K562 (cell line): ENCODE measurements around the gene SSTR1. TPM values are rescaled to one million over a fixed set of nuclear protein-coding genes. Genes with fewer than 3 reads are reported as not detected.

Experiments
- ATAC-seq: fragments of 200-7000 bp; cut with Tn5 transposase; 3 replicates; pipeline ENCODE4 v1.9.1; 2020; ENCODE audit warnings: moderate library complexity
- BruUV-seq: library from RNA; stranded (reverse); fragments of 400-500 nt; replicated peaks from 2 replicates; lab custom pipeline; 2021; lab: Mats Ljungman, UMichigan
- CTCF ChIA-PET: fragments of 300-600 bp; formaldehyde crosslinking; extraction: SDS; loops from one replicate; lab custom pipeline; 2021; ENCODE audit warnings: low intra/inter-chr PET ratio; lab: Yijun Ruan, JAX
- POLR2A ChIA-PET: fragments of 300-600, 350-650 bp; sonication (Branson Sonifier 250); formaldehyde crosslinking; extraction: SDS; loops from one replicate; lab custom pipeline; 2021; ENCODE audit warnings: antibody characterized with exemption, inconsistent platforms; lab: Yijun Ruan, JAX
- DNase-seq, 4 experiments: peaks; one replicate each; pipeline versions ENCODE4 v3.0.0 to v3.0.0-alpha.2; 2011 to 2018; ENCODE audit warnings: low spot score in 3 of 4, mixed read lengths in 3 of 4; ENCODE audit errors: extremely low read depth in 1 of 4
- FAIRE-seq: peaks from 2 replicates; lab custom pipeline; 2011; peaks lifted over from hg19 to GRCh38; lab: Jason Lieb, UNC
- H2AFZ ChIP-seq: 2 replicates; pipeline ENCODE4 v1.6.0; 2011; ENCODE audit warnings: low read depth, low read length, control low read depth, inconsistent platforms
- H3K27ac ChIP-seq: fragments of 200-600 bp; 3 replicates; pipeline ENCODE4 v1.8.0; 2011; ENCODE audit warnings: low read depth, mild to moderate bottlenecking, control low read depth, inconsistent platforms, low read length, moderate library complexity, mixed read lengths; ENCODE audit errors: extremely low read depth
- H3K27me3 ChIP-seq, 2 experiments: fragments of 300-600 bp in 1 of 2; 2 replicates in 1 of 2; 3 replicates in 1 of 2; pipeline versions ENCODE4 v1.6.0 to v1.8.0; 2011; ENCODE audit warnings: inconsistent platforms in 2 of 2, low read length in 2 of 2, mild to moderate bottlenecking in 1 of 2, mixed read lengths in 1 of 2, moderate library complexity in 1 of 2; ENCODE audit not compliant: control insufficient read depth in 2 of 2, insufficient read depth in 2 of 2
- H3K36me3 ChIP-seq: fragments of 300-600 bp; 3 replicates; pipeline ENCODE4 v1.8.0; 2011; ENCODE audit warnings: mild to moderate bottlenecking, low read length, inconsistent platforms; ENCODE audit not compliant: control insufficient read depth, insufficient read depth
- H3K4me1 ChIP-seq, 2 experiments: fragments of 200-600 bp in 1 of 2; replicated peaks in 1 of 2; 2 replicates in 1 of 2; 3 replicates in 1 of 2; pipeline versions ENCODE4 v1.5.1 to v1.8.0; 2011; ENCODE audit warnings: inconsistent platforms in 2 of 2, low read length in 2 of 2, mild to moderate bottlenecking in 1 of 2, mixed read lengths in 1 of 2, moderate library complexity in 1 of 2; ENCODE audit not compliant: control insufficient read depth in 2 of 2, insufficient read depth in 2 of 2
- H3K4me2 ChIP-seq: 2 replicates; pipeline ENCODE4 v1.6.1; 2011; ENCODE audit warnings: low read length, control low read depth, inconsistent platforms, mixed read lengths; ENCODE audit not compliant: insufficient read depth
- H3K4me3 ChIP-seq: fragments of 200-600 bp; sonication (generic), shearing (Covaris generic); 2 replicates; pipeline ENCODE4 v1.5.1; 2016; ENCODE audit warnings: control low read depth, inconsistent platforms
- H3K79me2 ChIP-seq: fragments of 200-600 bp; 3 replicates; pipeline ENCODE4 v1.8.0; 2011; ENCODE audit warnings: low read length, inconsistent platforms; ENCODE audit not compliant: control insufficient read depth, insufficient read depth
- H3K9ac ChIP-seq, 2 experiments: 2 replicates each; pipeline versions ENCODE4 v1.6.0 to v1.6.1; 2011; ENCODE audit warnings: low read depth in 2 of 2, low read length in 2 of 2, control low read depth in 1 of 2, inconsistent platforms in 1 of 2, mild to moderate bottlenecking in 1 of 2, mixed read lengths in 1 of 2; ENCODE audit not compliant: insufficient read depth in 1 of 2
- H3K9me1 ChIP-seq: one replicate; pipeline ENCODE4 v1.6.0; 2011; ENCODE audit warnings: inconsistent platforms, mild to moderate bottlenecking, low read length, moderate library complexity; ENCODE audit not compliant: control insufficient read depth, insufficient read depth
- H3K9me3 ChIP-seq: replicated peaks from 2 replicates; pipeline ENCODE4 v1.5.1; 2011; ENCODE audit warnings: low read depth, low read length, inconsistent platforms; ENCODE audit not compliant: control insufficient read depth, insufficient read depth
- H4K20me1 ChIP-seq: replicated peaks from 2 replicates; pipeline ENCODE4 v1.6.1; 2011; ENCODE audit warnings: low read length, inconsistent platforms, mixed read lengths; ENCODE audit not compliant: control insufficient read depth, insufficient read depth
- CAMTA2 ChIP-seq: fragments of 250-450 bp; sonication (Bioruptor Pico); conservative IDR thresholded peaks from 2 replicates; pipeline ENCODE4 v1.5.1; 2022
- CEBPB ChIP-seq: fragments of 450-650 bp; IDR thresholded peaks from 2 replicates; pipeline ENCODE4 v1.6.1; 2016; ENCODE audit warnings: missing genetic modification characterization, missing compliant biosample characterization
- ETV5 ChIP-seq: sonication (generic); formaldehyde crosslinking; IDR thresholded peaks from 2 replicates; pipeline ENCODE4 v1.4.0; 2020; ENCODE audit warnings: low read depth, mild to moderate bottlenecking, missing genetic modification reagents
- GTF2F1 ChIP-seq: IDR thresholded peaks from 2 replicates; pipeline ENCODE4 v1.6.1; 2011; ENCODE audit warnings: low read depth, low read length, improper control_type of control experiment
- HEY1 ChIP-seq: fragments of 250-450 bp; sonication (Bioruptor Pico); IDR thresholded peaks from 2 replicates; pipeline ENCODE4 v1.5.0; 2020; ENCODE audit warnings: mild to moderate bottlenecking, moderate library complexity, borderline replicate concordance
- HNRNPK ChIP-seq: fragments of 200-400 bp; formaldehyde crosslinking; IDR thresholded peaks from one replicate; pipeline ENCODE4 v1.6.1; 2018; ENCODE audit warnings: mild to moderate bottlenecking, low read depth, low read length; ENCODE audit not compliant: poor library complexity, severe bottlenecking
- KDM2B ChIP-seq: fragments of 250-450 bp; sonication (Bioruptor Pico); IDR thresholded peaks from 2 replicates; pipeline ENCODE4 v1.8.0; 2021; ENCODE audit warnings: mild to moderate bottlenecking, moderate library complexity
- SREBF2 ChIP-seq: sonication (generic); formaldehyde crosslinking; IDR thresholded peaks from 2 replicates; pipeline ENCODE4 v1.4.0; 2020; ENCODE audit warnings: mild to moderate bottlenecking, missing genetic modification reagents
- TAF15 ChIP-seq: fragments of 200-400 bp; formaldehyde crosslinking; IDR thresholded peaks from 2 replicates; pipeline ENCODE4 v1.6.1; 2017; ENCODE audit warnings: mild to moderate bottlenecking, low read depth, low read length, moderate library complexity
- ZC3H11A ChIP-seq: IDR thresholded peaks from 2 replicates; pipeline ENCODE4 v1.6.1; 2012; ENCODE audit warnings: low read depth, low read length, improper control_type of control experiment
- ZNF175 ChIP-seq: fragments of 200-800 bp; sonication (Bioruptor generic); IDR thresholded peaks from 2 replicates; pipeline ENCODE4 v1.6.1; 2016; ENCODE audit warnings: low read depth, mild to moderate bottlenecking, missing genetic modification characterization, missing compliant biosample characterization
- ZNF282 ChIP-seq: sonication (generic); formaldehyde crosslinking; IDR thresholded peaks from 2 replicates; pipeline ENCODE4 v1.8.1; 2023; ENCODE audit warnings: missing genetic modification reagents
- ZNF3 ChIP-seq: fragments of 250-450 bp; sonication (Bioruptor Pico); IDR thresholded peaks from 2 replicates; pipeline ENCODE4 v1.5.0; 2021; ENCODE audit warnings: mild to moderate bottlenecking, moderate library complexity
- ZNF77 ChIP-seq: fragments of 250-450 bp; sonication (Bioruptor Pico); IDR thresholded peaks from 2 replicates; pipeline ENCODE4 v1.5.0; 2020
- ZNF778 ChIP-seq: fragments of 450-650 bp; formaldehyde crosslinking; IDR thresholded peaks from 2 replicates; pipeline ENCODE4 v1.4.0; 2020; ENCODE audit warnings: mild to moderate bottlenecking, moderate library complexity
- in situ Hi-C: fragments of 300-500 bp; cut with MboI; formaldehyde crosslinking; loops from 4 replicates; pipeline ENCODE4 v1.15.0; 2018; ENCODE audit warnings: inconsistent platforms, mixed read lengths
- intact Hi-C: fragments of 100-400 bp; cut with micrococcal nuclease; formaldehyde crosslinking; loops from 2 replicates; pipeline ENCODE4 v1.14.2; 2022
- polyA plus RNA-seq, 8 experiments: library from polyadenylated mRNA; depleted of rRNA in 4 of 8; stranded (reverse) in 5 of 8; unstranded in 3 of 8; fragments of >200 nt; fragmentation: Nextera tagmentation in 2 of 8; fragmentation: Illumina TruSeq in 1 of 8; extraction: Ambion mirVana in 2 of 8; extraction: Trizol in 1 of 8; gene quantifications; 2 replicates each; pipeline versions ENCODE4 v1.2.1 to v1.2.3, GENCODE V29; 2011 to 2014; ENCODE audit warnings: inconsistent platforms in 1 of 8, missing spikeins in 1 of 8
- total RNA-seq, 7 experiments: library from RNA; depleted of rRNA in 6 of 7; stranded (reverse); fragments of >200 nt in 6 of 7; fragmentation: Illumina TruSeq in 2 of 7; extraction: Trizol in 2 of 7; gene quantifications; 2 replicates each; pipeline versions ENCODE4 v1.2.1 to v1.2.3, GENCODE V29; 2011 to 2021; ENCODE audit warnings: low replicate concordance in 1 of 7
- TF ChIP-seq, protein P1 (sequence below), 2 experiments: fragments of 450-650 bp in 1 of 2; IDR thresholded peaks; 2 replicates each; pipeline ENCODE4 v1.6.1; 2011 to 2017; ENCODE audit warnings: low read depth in 2 of 2, antibody characterized with exemption in 1 of 2, borderline replicate concordance in 1 of 2, low read length in 1 of 2, mild to moderate bottlenecking in 1 of 2, mixed read lengths in 1 of 2; ENCODE audit not compliant: control insufficient read depth in 1 of 2
- TF ChIP-seq, protein P2 (sequence below): fragments of 250-450 bp; sonication (Bioruptor Pico); IDR thresholded peaks from 2 replicates; pipeline ENCODE4 v1.5.0; 2020; ENCODE audit warnings: mild to moderate bottlenecking, borderline replicate concordance
- TF ChIP-seq, protein P3 (sequence below): fragments of 450-650 bp; IDR thresholded peaks from 2 replicates; pipeline ENCODE4 v1.6.1; 2017; ENCODE audit warnings: antibody characterized with exemption

SSTR1 gene
- total and polyA plus RNA-seq, 9 of the 15 experiments (the other 6 are each of a cell fraction or from before 2014, with no cell fraction given), result not detected

DNA sequence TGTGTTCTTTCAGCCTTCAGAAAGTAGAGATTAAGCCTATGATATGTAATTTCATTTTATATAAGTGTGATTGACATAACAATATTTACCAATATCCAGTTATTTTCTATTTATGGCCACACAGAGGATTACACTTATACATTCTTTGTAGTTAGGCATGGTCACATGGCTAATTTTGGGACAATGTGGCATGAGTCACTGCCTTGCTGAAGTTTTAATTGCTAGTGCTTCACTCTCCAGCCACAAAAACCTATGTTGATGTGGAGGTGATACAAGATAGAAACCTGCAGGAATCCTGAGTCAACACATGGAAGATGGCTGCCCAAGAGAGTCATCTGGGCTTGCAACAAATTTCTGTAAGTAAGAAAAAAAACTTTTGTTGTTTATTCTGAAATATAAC lies 31.2 kb downstream of the SSTR1 start:
- H2AFZ ChIP-seq, result no peak overlapping the region
- DNase-seq (no peak), ATAC-seq (no peak)
- no peaks in the 10 kb centered on the region for H3K9me1 ChIP-seq
- no peaks in the 10 kb centered on the region for H3K79me2 ChIP-seq
- intact Hi-C loops, result no loop called here
- H3K27me3 ChIP-seq, result no peaks in the 10 kb centered on the region
- H3K4me3 ChIP-seq, result no peak overlapping the region
- no peak overlapping the region for H3K9ac ChIP-seq
- H3K4me2 ChIP-seq, result no peak overlapping the region
- no TSS peak for BruUV-seq
- TF ChIP-seq CAMTA2 (CRISPR knock-in tag), result no peak
- no peak for TF ChIP-seq ZC3H11A
- no peak for TF ChIP-seq ETV5
- TF ChIP-seq ZNF175 (CRISPR knock-in tag), result no peak
- no peak for TF ChIP-seq SREBF2
- no peak for TF ChIP-seq ZNF282 (CRISPR knock-in tag)
- TF ChIP-seq, protein P1, sequence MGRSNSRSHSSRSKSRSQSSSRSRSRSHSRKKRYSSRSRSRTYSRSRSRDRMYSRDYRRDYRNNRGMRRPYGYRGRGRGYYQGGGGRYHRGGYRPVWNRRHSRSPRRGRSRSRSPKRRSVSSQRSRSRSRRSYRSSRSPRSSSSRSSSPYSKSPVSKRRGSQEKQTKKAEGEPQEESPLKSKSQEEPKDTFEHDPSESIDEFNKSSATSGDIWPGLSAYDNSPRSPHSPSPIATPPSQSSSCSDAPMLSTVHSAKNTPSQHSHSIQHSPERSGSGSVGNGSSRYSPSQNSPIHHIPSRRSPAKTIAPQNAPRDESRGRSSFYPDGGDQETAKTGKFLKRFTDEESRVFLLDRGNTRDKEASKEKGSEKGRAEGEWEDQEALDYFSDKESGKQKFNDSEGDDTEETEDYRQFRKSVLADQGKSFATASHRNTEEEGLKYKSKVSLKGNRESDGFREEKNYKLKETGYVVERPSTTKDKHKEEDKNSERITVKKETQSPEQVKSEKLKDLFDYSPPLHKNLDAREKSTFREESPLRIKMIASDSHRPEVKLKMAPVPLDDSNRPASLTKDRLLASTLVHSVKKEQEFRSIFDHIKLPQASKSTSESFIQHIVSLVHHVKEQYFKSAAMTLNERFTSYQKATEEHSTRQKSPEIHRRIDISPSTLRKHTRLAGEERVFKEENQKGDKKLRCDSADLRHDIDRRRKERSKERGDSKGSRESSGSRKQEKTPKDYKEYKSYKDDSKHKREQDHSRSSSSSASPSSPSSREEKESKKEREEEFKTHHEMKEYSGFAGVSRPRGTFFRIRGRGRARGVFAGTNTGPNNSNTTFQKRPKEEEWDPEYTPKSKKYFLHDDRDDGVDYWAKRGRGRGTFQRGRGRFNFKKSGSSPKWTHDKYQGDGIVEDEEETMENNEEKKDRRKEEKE (IDR thresholded peaks at IDR 0.05; ENCODE audit: borderline replicate concordance in 1 of 2, control insufficient read depth in 1 of 2, low read depth in 2 of 2, low read length in 1 of 2), result no peak
- TF ChIP-seq HEY1, result no peak
- no peak for TF ChIP-seq KDM2B (CRISPR knock-in tag)
- no peak for TF ChIP-seq CEBPB
- TF ChIP-seq GTF2F1, result no peak
- TF ChIP-seq ZNF3 (CRISPR knock-in tag), result no peak
- TF ChIP-seq, protein P2, sequence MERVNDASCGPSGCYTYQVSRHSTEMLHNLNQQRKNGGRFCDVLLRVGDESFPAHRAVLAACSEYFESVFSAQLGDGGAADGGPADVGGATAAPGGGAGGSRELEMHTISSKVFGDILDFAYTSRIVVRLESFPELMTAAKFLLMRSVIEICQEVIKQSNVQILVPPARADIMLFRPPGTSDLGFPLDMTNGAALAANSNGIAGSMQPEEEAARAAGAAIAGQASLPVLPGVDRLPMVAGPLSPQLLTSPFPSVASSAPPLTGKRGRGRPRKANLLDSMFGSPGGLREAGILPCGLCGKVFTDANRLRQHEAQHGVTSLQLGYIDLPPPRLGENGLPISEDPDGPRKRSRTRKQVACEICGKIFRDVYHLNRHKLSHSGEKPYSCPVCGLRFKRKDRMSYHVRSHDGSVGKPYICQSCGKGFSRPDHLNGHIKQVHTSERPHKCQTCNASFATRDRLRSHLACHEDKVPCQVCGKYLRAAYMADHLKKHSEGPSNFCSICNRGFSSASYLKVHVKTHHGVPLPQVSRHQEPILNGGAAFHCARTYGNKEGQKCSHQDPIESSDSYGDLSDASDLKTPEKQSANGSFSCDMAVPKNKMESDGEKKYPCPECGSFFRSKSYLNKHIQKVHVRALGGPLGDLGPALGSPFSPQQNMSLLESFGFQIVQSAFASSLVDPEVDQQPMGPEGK, result no peak
- no peak for TF ChIP-seq HNRNPK
- TF ChIP-seq ZNF77 (CRISPR knock-in tag), result no peak
- TF ChIP-seq, protein P3, sequence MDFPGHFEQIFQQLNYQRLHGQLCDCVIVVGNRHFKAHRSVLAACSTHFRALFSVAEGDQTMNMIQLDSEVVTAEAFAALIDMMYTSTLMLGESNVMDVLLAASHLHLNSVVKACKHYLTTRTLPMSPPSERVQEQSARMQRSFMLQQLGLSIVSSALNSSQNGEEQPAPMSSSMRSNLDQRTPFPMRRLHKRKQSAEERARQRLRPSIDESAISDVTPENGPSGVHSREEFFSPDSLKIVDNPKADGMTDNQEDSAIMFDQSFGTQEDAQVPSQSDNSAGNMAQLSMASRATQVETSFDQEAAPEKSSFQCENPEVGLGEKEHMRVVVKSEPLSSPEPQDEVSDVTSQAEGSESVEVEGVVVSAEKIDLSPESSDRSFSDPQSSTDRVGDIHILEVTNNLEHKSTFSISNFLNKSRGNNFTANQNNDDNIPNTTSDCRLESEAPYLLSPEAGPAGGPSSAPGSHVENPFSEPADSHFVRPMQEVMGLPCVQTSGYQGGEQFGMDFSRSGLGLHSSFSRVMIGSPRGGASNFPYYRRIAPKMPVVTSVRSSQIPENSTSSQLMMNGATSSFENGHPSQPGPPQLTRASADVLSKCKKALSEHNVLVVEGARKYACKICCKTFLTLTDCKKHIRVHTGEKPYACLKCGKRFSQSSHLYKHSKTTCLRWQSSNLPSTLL, result no peak
- no peak for TF ChIP-seq ZNF778 (CRISPR knock-in tag)
- TF ChIP-seq TAF15, result no peak
- TF ChIP-seq, all 486 proteins: peak for 0
- FAIRE-seq, result no peak
- no peaks in the 10 kb centered on the region for H3K36me3 ChIP-seq
- in situ Hi-C loops, result no loop called here
- ChIA-PET POLR2A (no interaction called here), CTCF (no interaction called here)
- H3K4me1 ChIP-seq, result no peaks in the 10 kb centered on the region
- no peaks in the 10 kb centered on the region for H4K20me1 ChIP-seq
- H3K9me3 ChIP-seq, result no peaks in the 10 kb centered on the region
- no peak overlapping the region for H3K27ac ChIP-seq
